ENCODE data around the gene PIGM.

PIGM gene

DNA sequence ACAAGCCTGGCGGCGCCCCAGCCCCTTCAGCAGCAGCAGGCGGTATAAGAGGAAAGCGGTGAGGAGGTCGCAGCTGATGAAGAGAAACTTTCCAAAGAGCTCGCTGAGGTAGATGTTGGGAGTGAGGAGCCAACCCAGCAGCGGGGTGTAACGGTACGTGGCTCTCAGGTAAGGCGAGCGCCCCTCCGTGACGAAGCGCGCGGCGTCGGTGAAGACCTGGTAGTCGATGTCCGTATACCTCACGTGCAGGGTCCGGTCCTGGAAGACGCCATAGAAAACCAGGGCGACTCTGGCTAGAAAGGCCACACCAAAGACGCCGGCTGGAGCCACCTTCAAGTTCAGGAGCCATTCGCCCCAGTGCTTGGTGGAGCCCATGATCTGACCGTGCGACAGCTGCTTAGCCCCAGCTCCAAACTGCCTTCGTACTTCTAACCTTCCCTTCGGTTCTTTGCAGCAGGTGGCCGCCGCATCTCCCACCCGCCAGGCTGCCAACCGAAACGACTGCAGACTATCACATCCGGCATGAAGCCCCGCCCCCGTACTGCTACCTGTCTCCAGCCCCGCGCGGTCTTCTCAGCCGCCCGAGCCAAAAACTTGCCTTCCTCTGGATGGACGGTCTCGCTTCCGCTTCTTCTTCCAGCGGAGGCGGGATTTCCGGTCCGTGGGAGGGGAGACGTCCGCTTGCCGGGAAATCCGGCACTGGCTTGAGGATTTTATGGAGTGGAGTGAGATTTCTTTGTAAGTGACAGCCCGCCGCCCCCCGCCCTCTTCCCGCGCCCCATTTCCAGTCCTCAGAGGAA, at the start of gene PIGM:
Gene PIGM (minus strand): TSS at position 626 of the 800 bp plus-strand sequence. CDS start 251 bp downstream, at position 375.
- peak; percentile 85 to 87 for DNase-seq (ENCODE audit: low read depth in 1 of 2, low spot score in 1 of 2)

DNA sequence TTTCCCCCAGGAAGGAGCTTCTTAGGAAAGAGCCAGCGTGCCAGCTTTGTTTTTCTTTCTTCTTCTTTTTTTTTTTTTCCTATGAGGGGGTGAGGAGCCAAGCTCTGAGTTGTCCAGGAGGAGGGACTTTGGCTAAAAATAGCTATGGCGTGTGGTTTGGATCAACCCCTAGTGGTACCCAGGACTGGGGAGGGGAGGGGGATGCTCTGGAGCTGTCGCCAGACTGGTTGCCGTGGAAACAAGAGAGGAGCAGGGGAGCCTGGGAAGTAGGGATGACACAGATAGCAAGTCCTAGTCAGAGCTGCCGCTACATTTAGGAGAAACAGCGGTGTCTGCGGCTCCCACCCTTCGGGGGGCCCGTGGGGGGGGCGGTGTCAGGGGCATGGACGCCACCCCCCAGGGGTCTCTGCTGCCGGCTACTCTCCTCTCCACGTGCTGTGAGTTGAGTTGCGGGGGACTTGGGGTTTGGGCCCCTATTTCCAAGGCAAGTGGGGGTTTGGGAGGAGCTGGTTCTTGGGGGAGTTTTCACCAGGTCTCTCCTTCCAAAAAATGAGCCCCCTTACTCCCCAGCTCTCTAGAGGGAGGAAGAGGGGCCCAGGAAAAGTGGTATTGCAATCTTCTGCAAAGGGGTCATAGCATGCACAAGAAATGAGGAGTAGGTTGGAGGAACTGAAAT, 49.6 kb upstream of the PIGM start, which contains the start of gene KCNJ9:
Gene KCNJ9 (plus strand): TSS at position 278 of the 676 bp plus-strand sequence. CDS start 2,493 bp downstream, outside the sequence.
- DNase-seq (ENCODE audit: low read depth in 1 of 2, low spot score in 1 of 2): no peak

DNA sequence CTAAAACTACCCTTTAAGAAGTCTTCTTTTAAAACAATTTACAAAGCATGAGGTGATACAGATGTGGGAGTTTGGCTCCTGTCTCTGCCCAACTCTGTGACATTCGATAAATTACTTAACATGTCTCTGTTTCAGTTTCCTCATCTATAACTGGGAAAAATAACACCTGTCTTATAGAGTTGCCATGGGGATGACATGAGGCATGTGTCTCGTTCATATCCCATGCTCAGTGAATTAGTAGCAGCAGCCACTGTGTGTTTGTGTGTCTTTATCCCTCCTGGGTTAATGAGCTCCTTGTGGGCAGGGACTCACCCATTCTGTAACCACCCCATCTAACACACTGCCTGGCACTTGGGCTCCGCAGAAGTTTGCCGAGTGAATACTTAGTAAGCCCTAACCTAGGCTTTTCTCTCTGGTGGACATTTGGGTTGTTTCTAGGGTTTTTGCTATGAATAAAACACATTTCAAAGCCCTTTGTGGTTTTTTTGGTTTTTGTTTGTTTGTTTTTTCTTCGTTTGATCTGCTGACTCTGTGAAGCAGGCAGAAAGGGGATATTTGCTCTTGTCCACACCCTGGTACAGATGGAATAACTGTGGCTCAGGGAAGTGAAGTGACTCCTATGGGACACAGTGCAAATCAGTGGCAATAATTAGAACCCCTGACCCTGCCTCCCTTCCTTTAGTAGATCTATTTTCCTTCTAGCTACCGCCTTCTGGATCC, 48.8 kb upstream of the PIGM start:
- no peak for DNase-seq (ENCODE audit: low read depth in 1 of 2, low spot score in 1 of 2)

DNA sequence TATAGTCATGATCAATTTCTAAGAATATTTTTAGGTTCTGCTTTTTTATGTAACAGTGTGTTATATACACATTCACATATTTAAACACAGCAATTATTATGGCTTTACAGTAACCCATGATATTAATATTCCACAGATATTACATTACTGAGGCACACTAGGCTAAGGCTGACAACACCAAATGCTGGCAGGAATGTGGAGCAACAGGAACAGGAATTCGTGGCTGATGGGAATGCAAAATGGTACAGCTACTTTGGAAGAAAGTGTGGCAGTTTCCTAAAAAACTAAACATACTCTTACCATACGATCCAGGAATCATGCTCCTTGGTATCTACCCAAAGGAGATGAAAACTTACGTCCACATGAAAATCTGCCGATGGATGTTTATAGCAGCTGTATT, 47.7 kb upstream of the PIGM start:
- no peak for DNase-seq (ENCODE audit: low read depth in 1 of 2, low spot score in 1 of 2)

DNA sequence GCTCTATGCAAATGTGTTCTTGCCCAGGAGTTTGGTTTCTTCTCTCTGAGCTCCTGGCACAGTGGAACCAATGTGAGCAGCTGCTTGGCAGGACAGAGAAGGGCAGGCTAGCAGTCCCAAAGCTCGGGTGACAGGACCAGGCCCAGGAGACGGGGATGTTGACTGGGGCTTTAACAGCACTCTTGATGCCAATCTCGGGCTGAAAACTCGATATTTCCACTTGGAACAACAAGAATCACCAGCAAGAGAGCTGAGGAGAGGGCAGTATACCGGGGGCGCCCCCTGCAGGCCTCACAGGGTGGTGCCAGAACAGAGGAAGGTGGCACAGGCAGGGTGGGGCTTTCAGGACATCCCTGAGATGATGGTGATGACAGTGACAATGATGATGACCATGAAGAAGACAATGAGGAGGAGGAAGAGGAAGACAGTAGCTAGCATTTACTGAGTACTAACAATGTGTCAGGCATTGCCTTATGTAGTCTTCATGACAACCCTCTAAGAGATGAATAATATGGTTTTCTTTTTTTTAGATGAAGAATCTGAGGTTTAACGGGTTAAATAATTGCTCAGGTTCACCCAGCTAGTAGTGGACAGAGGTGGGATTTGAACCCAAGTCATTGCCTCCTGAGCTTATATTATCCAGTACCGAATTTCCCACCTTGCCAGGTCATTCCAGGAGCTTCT, 46.9 kb upstream of the PIGM start:
- DNase-seq (ENCODE audit: low read depth in 1 of 2, low spot score in 1 of 2): no peak

DNA sequence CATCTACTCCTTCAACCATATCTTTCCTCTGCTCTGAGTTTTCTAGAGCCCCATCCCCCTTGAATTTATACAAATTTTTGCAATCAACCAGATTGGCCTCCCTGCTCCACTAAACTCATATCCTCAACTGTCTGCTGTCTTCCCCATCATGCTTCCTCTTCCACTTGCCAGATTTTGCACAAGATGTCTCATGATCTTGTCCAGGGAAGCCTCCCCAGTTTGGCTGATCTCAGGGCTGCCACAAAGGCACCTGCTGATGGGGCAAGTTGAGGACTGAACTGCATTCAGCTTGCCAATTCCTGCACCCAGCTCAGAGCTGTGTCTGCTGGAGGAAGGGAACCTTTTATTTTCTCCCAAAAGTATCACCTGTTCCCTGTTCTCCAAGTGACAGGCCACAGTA, 45.7 kb upstream of the PIGM start:
- DNase-seq (ENCODE audit: low read depth in 1 of 2, low spot score in 1 of 2): no peak

DNA sequence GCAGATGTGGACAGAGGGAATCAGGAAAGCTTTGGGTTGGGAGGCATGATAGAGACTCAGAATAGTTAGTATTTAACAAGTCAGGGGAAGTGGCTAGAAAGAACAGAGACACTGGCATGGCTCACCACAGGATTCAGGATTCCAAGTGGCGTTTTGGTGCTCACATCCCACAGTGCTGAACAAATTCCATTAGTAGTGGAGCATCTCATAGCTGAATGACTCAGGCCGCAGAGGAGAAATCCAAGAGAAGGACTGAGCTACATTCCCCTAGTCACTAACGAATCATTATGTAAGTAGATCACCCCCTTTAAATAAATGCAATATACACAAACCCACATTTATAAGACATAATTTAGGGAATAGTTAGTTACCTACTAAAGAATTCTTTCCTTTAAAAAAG, 44.5 kb upstream of the PIGM start:
- no peak for DNase-seq (ENCODE audit: low read depth in 1 of 2, low spot score in 1 of 2)

DNA sequence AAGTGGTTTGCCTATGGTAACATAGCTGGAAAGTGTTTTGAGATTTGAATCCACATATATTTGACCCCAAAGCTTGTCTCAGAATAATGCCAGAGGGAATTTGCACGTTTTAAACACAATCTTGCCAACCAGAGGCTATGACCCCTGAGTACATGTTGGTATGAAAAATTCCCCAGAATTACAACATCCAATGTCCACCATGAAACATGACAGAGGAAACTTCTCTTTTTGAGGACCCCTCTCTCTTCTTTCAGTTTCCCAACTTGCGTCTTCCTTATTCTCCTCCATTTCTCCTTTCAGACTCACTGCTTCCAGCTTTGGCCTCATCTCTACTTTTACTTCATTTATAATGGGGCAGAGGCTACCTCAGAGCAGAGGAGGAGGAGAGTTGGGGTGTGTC, 44.0 kb upstream of the PIGM start:
- DNase-seq (ENCODE audit: low read depth in 1 of 2, low spot score in 1 of 2): no peak

DNA sequence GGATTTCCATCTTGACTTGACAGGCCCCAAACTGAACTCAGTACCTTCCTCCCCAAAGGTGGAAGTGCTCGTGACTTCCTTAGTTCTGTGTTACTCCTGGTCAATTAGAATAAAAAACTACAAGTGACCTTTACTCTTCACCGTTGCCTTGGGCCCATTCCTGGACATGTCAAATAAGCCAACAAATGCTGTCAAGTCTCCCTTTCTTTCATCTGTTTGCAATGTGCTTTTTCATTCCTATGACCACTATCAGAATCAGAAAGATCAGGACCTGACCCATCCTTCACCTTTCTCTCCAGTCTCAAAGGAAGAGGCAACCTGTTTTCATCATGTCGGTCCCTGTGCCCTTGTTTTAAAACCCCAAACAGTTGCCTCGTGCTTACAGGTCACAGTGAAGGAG, 43.1 kb upstream of the PIGM start:
- no peak for DNase-seq (ENCODE audit: low read depth in 1 of 2, low spot score in 1 of 2)

DNA sequence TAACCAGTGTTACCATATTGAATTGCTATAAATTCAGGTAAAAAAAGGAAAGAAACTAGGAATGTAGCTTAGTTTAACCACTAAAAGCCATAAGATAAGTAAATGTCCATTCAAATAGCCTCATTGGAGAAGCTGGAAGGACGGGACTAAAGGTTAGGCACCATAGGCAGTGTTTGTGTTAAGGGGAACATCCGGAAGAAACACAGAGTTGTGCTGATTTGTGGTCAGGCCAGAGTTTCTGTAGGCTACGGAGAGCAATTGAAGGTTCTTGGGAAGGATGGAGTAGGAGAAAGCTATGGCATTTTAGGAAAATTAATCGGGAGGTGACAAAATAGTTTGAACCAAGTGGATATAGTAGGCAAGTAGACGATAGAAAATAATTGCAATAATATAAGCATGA, 39.5 kb upstream of the PIGM start:
- DNase-seq (ENCODE audit: low read depth in 1 of 2, low spot score in 1 of 2): no peak

DNA sequence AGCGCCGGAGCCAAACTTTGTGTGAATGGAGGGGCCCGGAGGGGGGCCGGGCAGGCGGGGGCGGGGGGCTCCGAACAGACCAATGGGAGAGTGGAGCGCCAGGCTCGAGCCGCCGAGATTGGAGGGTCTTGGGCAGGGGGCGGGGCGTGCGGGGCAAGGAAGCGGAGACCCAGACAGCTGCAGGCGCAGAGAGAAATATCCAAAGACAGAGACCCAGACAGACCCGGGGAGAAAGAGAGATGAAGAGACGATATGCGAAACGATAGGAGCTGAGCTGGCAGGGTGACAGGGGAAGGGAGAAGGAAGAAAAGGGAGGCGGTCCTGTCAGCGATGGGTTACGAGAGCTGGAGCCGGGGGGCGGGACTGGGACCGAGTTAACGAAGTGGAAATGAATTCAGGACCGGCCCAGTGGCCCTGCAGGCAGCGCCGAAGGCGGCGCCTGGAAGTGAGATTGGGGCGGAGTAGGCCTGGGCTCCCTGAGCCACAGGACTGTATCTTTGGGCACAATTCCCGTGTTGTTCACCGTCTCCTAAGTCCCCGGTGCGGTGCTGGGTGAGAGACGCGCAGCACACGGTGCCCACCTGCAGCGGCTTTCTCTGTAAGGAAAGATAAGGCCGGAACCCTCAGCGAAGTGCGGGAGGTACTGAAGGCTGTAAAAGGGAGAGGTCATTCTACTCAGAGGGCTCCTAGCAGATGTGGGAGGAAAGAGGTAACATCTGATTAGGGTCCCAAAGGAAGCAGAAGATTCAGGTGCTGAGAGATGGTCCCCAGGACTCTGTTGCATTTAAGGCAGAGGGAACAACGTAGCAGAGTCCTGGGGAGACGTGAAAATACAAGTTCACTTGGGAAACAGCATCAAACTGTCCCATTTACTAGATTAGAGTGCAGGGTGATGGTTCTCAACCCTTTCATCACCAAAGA, 38.7 kb upstream of the PIGM start:
- DNase-seq (ENCODE audit: low read depth in 1 of 2, low spot score in 1 of 2): peak; percentile 39 to 45

DNA sequence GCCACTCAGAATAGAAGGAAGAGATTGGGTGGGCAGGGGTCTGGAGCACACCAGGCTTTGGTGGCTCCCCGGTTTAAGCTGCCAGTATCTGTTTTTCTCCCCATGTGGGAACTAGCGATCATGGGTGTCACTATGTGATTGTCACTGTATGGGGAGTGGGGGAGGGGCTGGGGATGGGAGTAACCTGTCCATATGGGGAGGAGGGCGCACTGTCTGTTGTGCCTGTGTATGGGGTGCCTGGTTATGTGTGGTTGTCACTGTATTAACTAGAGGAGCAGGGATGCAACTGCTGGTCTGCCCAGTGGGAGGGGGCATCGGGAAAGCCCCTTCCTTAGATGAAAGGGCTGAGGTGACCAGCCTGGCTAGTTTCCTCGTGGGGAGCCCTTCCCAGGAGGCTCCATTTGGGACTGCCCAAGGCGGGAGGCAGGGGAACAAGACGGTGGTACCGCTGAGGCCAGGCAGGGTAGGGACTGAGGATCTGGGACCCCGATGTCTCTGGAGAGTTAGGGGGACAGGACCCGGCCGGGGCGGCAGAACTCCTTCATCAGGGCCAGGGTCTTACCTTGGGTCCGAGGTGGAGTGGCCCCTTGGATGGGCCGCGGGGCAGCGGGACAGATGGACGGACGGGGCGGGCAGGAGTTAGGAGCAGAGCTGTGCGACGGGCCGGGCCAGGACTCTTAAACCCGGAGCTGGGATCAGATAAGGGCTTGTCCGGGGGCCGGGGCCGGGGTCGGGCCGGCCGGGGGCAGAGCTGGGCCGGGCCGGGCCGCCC, 37.9 kb upstream of the PIGM start, which contains the start of gene KCNJ10:
Gene KCNJ10 (minus strand): TSS at position 701 of the 772 bp plus-strand sequence. CDS start 27,628 bp downstream, outside the sequence.
- no peak for DNase-seq (ENCODE audit: low read depth in 1 of 2, low spot score in 1 of 2)

DNA sequence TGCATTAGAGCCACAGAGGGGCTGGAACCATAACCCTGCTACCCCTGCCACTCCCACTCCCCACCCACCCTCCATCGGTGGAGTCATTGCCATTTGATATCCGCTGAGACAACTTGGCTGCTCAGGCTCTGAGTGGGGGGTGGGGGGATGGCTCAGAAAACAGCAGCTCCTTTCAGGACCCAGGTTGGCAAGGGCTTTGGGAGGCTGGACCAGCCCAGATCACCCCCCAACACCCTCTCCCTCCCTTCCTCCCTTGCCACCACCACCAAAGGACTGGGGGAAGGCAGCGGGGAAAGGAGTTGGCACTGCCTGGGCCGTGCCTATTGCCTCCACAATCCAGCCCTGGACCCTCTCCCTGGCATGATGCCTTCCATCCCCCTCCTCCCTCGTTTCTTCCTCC, 36.4 kb upstream of the PIGM start:
- DNase-seq (ENCODE audit: low read depth in 1 of 2, low spot score in 1 of 2): no peak

DNA sequence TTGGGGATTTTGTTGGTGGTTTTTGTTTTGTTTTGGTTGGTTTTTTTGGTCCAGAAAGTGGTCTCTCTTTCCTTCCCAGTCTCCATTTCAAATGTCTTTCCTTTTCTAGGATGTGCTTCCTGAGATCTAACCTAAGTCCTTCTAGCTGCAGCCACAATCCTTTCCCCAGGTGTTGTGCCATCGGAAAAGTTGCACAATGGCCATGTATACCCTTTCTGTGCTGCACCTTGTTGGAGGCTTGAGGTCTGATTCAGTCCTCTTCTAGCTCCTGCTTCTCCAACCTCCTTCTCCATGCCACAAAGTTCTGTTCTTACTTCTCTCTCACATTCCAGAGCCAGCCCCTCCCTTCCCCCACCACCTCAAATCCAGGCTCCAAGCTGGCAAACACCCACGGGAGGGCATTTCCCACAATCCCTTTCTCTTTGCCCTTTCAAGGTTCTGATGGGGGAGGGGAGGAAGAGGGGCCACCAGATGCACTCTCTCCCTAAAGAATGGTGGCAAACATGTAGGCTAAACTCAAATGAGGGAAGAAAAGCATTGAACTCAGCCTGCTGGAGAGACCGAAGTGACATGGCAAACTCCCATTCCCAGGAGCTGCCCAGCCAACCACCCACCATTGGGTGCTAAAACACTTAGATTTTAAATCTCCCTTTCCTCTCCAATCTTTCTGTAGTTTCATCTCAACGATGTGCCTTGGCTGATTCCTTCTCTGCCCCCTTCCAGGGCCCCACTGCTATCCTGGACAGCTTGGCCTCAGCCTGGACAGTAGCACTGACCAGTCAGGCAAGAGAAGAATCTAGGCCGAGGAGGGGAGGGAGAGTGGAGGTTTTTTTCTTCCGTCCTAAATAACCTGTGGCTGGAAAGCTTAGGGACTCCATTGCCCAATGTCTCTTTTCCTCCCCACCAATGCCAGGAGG, 35.3 kb upstream of the PIGM start:
- DNase-seq (ENCODE audit: low read depth in 1 of 2, low spot score in 1 of 2): no peak

DNA sequence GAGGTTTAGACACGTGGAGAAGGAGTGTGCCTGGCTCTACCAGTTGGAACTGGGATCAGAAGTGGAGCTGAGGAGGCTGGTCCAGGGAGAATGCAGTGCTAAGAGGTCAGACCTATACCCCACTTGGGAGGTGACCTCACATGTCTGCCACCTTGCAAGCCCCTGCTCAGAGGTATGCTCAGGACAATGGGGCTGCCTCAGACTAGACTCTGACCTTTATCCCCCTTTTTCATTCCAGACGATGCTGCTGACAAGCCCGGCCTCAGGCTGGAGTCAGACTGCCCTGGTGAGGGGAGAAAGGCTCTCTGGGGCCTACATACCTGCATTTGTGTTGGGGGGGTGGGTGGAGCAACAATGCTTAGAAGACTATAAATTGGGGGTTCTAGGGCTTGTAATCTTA, 33.0 kb upstream of the PIGM start:
- no peak for DNase-seq (ENCODE audit: low read depth in 1 of 2, low spot score in 1 of 2)

DNA sequence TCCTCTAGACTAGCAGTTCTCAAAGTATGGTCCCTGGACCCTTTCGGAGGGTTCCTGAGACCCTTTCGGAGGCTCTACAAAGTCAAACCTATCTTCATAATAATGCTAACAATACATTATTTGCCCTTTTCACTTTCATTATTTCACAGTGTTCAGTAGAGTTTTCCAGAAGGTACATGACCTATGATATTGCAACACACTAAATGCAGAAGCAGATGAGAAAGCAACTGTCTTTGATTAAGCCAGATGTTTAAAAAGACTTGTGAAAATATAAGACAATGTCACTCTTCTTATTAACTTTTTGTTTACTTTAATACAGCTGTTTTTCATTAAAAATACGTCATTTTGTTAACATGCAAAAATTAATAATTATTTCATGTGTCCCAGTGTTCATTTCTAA, 32.4 kb upstream of the PIGM start:
- no peak for DNase-seq (ENCODE audit: low read depth in 1 of 2, low spot score in 1 of 2)

DNA sequence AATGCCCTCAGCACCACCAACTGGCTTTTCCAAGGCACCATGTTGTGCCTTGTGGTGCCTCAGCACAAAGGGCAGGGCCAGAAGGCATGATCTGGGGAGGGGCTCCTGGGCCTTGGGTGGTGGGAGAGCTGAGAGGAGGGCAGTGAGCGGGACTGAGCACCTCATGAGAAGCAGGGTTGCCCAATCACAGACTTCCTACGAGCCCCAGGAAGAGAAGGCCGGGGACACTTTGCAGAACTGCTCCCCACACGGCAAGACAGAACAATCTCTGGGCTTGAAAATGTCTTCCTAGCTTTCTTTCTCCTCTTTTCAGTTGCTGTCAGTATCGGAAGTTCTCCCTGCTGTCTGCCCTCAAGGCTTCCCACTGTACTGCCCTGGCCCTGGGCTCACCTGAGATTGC, 31.4 kb upstream of the PIGM start:
- DNase-seq (ENCODE audit: low read depth in 1 of 2, low spot score in 1 of 2): no peak

DNA sequence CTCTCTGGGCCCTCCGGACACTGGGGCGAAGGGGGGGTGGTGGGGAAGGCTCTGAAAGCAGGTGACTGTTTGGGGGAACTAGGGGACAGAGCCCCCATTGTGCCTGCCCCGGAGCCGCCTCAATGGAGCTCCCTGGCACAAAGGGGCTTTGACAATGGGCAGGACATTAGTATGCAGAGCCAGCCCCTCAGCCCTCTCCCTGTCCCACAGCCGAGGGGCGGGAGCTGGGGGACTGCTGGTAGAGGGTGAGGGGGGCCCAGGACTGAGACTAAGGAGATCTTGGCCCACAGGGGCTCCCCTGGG, 30.4 kb upstream of the PIGM start:
- no peak for DNase-seq (ENCODE audit: low read depth in 1 of 2, low spot score in 1 of 2)

Measured in activated T-helper 1 cell treated with anti-CD3 and anti-CD28 coated beads, Interleukin-2, amount 50 U/mL, for 16 hours (primary cell).